ENCODE results near the gene EDDM13.

DNA sequence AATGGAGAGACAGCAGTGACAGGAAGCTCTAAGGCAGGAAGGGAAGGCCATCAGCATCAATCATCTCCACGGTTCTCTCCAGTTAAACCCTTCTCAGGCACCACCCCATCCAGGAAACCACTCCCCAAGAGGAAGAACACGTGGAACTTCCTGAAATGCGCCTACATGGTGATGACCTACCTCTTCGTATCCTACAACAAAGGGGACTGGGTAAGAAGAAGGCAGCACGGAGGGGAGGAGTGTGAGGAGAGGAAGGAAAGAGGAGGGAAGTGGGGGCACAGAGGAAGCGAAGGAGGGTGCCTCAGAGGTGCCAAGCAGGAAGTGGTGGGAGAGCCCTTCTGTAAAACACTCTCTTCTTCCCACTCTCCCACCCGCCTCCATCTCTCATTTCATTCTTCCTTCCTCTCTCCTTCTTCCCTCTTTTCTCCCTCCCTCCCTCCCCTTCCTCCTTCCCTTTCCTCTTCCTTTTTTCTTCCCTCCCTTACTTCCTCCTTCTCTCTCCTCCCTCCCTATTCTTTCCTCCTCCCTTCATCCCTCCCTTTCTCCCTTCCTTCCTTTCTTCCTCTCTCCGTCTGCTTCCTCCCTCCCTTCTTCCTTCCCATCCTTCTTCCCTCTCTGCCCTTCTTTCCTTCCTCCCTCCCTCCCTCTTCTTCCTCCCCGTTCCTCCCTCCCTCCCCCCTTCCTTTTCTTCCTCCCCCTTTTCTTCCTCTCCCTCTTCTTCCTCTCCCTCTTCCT, 29.5 kb downstream of the EDDM13 start:
- no peak for TF ChIP-seq CTCF (IDR thresholded peaks at IDR 0.05)
- no peak for TF ChIP-seq POLR2A (IDR thresholded peaks at IDR 0.05)

Data from lower leg skin (tissue), 3 donors.